Neural cell (in vitro differentiated cells): ENCODE measurements around the gene HLA-C.

Source experiments
- RAD21 ChIP-seq: fragments of 450-650 bp; conservative IDR thresholded peaks from 2 replicates; pipeline ENCODE4 v1.6.1; 2014; ENCODE audit warnings: antibody characterized with exemption, mild to moderate bottlenecking, moderate library complexity
- TF ChIP-seq, protein P1 (sequence below): fragments of 450-650 bp; IDR thresholded peaks from 2 replicates; pipeline ENCODE4 v1.5.1; 2014; ENCODE audit warnings: antibody characterized with exemption, mild to moderate bottlenecking, moderate library complexity; ENCODE audit not compliant: poor library complexity, severe bottlenecking

DNA sequence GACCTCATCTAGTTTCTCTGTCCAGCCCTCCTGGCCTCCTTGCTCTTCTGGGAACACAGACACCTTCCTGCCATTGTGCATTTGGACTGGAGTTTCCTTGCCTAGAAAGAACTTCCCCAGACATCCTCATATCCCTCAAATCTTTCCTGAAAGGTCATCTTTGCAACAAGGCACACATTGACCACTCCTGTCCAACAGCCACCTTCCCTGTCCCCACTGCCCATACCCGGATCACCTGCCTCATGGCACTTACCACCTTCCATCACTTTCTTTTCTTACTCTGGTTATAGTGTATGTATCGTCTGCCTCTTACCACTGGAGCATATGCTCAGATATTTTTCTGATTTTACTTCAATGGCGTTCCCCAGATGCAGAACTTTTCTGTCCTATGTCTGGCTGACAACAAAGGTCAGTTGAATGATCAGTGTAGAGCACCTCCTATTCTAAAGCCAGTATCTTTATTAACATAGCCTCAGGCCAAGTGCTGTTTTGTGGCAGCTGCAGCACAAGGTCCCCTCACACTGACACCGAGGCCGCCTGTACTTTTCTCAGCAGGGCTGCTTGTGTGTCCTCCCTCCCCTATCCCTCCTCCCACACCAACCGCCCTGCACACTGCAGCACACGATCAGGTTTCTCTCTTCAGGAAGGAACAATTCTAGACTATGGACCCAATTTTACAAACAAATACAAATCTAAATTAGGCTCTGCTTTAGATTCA lies 4.1 kb downstream of the HLA-C start:
- TF ChIP-seq, protein P1, sequence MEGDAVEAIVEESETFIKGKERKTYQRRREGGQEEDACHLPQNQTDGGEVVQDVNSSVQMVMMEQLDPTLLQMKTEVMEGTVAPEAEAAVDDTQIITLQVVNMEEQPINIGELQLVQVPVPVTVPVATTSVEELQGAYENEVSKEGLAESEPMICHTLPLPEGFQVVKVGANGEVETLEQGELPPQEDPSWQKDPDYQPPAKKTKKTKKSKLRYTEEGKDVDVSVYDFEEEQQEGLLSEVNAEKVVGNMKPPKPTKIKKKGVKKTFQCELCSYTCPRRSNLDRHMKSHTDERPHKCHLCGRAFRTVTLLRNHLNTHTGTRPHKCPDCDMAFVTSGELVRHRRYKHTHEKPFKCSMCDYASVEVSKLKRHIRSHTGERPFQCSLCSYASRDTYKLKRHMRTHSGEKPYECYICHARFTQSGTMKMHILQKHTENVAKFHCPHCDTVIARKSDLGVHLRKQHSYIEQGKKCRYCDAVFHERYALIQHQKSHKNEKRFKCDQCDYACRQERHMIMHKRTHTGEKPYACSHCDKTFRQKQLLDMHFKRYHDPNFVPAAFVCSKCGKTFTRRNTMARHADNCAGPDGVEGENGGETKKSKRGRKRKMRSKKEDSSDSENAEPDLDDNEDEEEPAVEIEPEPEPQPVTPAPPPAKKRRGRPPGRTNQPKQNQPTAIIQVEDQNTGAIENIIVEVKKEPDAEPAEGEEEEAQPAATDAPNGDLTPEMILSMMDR: no peak
- TF ChIP-seq RAD21: no peak
